Activated CD4-positive, alpha-beta T cell treated with anti-CD3 and anti-CD28 coated beads, Interleukin-2, amount 50 U/mL, for 24 hours (primary cell): Measurements from ENCODE around the gene BCOR.

Source experiments
- DNase-seq, 2 donors: peaks; one replicate each; pipeline ENCODE4 v3.0.0-alpha.2; 2020; ENCODE audit warnings: low read depth in 1 of 2, low spot score in 1 of 2

BCOR gene

DNA sequence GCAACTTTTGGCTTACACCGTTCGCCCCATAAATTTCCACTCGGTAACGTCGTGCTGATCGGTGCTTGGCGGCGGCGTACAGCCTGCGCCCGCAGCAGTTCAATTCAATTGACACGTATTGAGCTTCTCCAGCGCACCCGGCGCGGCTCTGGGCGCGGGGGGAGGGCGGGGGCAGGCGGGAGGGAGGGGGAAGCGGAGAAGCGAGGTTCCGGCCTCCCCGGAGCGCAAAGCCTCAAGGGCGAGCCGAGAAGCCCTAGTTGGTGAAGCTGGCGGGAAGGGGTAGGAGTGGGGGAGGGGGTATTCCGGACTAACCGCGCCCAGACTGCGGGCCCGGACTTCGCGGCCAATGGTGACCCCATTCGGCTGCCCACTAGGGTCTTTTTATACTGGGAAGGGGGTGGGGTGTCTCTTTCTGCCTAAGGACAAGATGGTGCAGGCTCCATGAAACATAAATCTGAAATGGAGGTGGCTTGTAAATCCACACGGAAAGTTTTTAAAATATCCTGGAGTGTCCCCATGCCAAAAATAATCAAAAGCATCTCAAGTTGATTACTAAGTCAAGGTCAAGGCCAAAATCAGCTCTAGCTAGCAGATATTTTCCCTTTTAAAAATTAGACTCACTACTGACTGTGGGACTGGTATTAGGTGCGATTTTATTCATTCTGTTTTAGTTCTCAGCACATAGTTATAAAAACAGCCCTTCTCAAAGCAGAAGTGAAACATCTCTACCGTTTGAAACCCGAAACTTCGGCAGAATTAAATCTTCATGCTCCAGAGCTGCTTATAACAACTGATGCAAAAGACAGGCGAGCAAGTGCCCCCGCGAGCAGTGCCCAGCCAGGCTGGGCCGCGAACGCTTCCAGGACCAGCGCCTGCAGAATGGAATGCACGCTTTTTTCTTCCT is 1.5 kb upstream of the BCOR start:
- no peak for DNase-seq

DNA sequence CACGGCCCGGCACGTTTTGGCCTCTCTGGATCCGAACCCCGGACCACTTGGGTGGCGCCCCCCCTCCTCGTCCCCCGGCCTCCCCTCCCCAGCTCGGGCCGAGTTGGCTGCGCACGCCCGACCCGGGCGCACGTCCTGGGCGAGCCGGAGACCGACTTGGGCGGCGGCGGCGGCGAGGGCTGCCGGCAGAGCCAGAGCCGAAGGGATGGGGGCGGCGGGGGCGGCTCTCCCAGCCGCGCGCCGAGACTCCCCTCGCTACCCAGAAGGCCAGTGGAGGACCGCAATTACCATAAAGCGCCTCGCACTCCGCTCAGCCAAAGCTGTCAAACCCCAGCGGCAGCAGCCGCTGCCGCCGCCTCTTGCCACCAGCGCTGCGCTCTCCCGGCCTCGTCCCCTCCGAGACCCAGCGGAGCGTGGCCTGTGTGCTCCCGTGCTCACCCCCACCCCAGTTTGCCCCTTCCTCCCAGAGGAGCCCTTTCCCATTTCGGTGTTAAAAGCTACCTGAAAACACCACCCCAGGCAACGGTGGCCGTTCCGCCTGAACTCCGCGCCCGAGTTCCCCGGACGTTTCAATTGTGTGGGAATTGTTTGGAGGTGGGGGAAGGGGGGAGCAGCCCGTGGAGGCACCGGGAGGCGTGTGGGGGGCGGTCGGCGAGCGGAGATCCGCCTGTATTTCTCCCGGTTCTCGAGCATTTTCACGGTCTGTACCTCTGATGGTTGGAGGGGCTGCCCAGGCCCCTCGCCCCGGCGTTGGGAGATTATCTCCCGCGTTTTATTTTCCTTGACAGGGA is 701 bp upstream of the BCOR start:
- no peak for DNase-seq

DNA sequence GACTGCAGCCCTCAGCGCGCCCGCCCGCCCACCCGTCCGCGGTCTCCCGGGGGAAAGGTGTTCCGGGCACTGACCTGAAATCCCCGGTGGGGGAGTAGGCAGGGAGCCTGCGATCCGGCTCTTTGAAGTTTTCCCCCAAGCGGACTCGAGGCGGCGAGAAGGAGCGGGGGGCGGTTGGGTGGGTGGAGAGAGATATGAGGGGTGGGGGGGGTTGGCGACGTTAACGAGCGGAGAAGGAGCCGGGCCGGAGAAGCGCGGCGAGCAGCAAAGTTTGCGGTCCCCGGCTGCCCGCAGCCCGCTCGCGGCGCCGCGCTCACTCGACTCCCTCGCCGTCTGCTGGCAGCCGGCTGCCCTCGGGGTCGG is 636 bp downstream of the BCOR start:
- DNase-seq: no peak

DNA sequence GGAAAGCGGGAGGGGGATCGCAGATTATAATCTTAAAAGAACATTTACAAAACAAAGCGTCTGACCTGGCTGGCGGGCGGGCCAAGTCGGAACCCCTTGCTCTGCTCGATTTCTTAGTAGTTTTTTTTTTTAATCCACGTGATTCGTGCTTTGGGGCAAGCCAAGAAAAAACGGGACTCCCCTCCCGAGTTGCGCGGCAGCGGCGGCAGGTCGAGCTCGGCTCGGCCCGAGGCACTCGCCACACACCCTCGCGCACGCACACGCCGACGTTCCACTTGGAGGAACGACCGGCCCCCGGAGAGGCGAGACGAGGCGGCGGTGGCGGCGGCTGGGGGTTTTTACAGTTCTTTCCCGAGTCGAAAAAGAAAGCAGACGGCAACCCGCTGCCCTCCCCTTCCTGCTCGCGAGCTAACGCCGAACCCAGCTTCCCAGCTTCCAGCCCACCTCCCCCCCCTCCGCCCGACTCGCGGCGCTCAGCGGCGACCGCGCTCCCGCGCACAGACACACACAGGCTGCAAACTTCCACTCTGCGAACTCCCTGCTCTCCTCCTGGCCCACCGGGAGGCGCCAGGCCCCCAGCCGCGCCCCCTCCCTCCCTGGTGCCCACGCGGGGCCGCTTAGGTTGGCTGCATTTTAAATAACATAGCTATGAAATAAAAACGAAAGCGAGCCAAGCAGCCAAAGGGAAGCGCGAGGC is 1.2 kb downstream of the BCOR start:
- peak in 1 of 2 donors; percentile 53 for DNase-seq

DNA sequence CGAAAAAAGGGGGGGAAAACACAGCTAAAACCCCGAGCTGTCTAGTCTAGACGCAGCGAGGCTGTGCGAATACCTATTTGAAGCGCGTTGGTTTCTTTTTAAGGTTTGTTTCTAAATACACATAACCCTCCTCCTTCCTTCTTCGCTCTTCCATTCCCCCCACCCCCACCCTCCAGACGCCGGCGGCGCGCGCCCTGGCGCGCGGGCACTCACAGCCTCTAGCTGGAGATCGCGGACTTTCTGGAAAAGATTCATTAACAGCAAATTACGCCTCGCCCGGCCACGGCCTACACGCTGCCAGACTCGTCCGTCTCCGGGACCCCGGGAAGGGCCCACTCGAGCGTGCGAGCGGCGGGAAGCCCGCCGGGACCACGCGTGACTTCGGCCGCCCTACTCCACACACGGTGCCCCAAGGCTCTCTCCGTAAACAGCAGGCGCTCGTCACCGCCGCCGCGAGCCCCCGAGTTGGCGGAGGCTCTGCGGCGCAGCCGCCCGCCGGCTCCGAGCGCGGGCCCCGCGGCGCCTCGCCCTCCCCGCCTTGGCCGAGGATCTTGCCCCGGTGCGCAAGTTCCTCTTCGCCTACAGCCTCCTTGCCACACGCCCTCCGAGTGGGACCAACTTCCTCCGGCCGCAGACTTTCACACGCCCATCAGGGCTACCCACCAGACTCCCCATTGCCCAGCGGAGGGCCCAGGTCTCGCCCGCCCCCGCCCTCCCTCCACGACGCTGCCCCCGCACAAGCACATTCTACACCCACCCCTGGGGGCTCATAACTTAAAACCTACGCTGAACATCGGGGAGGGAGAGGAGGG is 2.0 kb downstream of the BCOR start:
- no peak for DNase-seq

DNA sequence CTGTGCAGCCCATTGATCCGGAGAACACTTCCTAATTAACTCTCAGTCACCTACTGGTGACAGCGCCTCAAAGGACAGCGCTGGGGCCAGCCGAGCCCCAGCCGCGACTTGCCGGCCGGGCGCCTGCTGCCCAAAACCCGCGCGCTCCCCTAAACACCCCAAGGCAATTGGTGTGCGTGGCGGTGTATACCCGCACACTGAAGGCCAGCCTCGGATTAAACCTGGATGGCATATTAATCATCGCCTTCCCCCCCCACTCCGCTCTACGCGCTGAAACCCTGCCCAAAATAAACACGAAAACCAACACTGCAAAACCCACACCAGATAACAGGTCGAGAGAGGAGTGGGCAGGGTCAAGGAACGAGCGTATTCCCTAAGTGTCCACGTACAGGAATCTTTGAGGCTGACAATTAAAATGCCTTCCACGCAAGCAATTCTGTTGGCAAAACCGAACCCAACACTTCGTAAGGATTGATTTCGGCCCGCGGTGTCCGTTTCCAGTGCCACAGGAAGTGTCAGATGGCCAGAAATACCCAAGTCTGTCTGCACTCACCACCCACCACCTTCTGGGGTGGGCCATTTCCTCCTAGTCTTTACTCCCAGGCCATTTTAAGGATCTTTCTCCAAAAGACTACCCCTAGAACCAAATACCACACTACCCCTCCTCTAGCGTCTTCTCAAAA is 2.7 kb downstream of the BCOR start:
- DNase-seq: no peak

DNA sequence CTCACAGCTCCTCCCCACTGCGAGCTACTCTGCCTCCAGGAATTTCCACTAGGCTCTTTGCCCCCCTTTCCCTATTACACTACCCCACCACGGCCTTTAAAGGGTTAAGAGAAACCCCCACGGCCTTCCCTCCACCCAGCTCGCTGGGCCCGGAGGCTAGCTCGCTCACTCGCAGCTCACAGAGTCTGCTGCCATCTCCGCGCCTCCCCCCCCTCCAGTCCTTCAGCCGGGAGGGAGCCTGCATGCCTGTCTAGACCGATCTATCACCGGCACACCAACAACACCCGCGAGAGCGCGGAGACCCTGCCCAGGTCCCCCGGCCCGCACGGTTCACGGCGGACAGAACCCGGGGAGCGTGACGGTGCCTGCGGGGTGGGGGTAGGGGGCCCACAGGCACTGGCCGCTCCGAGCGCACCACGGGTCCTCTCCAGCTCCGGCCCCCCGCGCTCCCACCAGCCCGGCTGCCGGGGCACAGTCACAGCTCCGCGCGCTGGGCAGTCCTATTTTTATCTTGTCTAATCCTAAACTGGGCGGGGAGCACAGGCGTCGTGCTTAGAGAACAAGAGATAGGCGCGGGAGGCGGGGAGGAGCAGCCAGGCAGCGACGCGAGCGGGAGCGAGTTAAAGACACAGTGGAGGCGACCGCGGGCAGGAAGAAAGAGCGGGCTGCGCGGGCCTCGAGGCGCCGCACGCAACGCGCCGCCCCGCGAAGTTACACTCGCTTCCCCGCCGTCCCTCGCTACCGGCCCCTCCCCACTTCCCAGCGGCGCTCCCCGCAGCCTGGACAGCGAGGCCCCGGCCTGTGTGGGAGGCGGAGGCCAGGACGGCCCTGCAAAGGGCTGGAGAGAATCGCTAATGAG is 3.5 kb downstream of the BCOR start:
- DNase-seq: no peak

DNA sequence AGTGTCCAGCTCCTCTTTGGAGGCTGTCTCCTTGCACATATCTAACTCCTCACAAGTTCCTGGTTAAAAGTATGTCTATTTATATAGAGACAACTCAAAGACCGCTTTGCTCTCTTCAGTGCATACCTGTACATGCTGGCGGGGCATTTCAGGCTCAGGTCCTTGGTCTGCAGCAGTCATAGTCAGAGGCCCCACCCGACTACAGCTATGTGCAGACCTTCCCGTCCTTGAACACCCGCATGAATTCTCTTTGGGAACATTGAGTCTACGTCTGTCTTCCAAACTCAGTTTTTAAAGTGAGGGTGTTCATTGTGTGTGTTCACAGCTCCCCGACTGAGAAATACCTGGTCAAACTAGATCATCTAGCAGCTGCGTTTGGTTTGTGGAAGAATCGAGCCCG is 4.2 kb downstream of the BCOR start:
- DNase-seq: no peak

DNA sequence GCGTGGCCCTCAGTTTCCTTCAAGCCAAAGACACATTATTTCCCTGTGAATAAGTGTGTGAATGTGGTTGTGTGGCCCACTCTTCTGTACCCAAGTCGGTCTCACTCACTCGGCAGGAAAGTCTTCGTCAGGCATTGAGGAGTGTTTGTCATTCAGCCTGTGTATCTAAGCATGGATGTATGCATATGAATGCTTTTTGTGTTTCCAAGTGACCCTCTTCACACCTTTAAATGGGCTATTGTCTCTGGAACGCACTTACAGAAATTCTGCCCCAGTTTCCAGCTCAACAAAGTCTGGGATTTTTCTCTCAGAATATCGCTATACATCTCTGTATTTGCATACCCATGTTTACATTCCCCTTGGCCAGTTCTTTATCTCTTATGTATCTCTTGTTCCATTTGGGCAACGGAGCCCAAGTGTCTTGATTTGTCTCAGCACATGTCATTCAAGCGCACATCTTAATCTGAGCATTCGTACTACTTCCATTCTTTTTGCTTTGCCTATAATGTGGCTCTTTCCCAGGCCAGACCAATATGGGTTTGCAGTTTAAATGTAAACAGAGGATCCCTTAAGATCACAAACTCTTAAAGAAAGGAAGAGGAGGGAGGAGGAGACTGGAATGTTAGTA is 4.8 kb downstream of the BCOR start:
- DNase-seq: no peak

DNA sequence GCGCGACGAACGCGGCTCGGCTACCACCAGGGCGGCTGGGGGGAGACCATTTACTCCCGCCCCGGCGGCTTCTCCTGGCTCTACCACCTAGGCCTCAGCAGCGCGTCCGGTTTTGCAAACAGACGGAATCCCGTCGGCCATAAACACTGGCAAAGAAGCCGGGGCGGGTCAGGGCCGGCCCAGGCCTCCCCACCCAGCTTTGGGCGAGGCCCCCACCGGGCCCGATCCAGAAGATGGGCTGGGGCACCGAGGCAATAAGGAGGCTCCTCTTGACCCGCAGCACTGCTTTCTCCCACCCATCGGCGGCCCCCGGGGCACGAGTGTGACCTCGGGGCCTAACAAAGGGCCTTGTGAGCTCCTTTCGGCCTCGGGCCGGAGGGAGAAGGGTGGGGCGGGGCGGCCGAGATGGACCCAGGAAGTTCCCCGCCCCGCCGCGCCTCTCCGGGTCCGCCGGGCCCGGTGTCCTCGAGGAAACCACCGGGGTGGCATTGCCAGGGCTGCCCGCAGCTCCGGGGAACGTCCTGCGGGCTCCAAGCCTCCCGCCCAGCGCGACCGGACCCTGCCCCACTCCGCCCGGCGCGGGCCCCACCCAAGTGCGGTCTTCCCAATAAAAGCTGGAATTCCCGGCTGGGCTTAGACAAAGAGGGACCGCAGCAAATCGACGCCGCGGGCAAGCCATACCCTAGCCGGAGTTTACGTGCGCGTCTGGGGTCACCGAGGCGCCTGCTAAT is 5.9 kb downstream of the BCOR start:
- DNase-seq: no peak

DNA sequence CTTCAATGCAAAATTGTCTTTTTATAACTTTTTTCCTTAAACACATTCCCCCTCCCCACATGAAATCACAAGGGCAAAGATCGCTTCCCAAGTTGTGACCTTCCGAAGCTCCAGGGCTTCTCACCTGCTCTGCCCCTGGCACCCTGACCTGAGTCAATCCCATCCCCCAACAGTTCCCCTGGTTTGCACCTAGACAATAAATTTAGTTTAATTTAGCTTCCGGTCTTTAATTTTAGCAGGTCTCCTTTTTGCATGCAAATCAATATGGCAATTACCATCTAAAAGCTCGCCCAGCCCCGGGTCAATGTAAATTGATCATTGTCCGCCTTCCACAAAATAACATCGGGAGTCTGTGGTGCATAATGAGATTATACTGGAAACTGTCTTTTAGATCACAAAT is 6.8 kb downstream of the BCOR start:
- DNase-seq: no peak

DNA sequence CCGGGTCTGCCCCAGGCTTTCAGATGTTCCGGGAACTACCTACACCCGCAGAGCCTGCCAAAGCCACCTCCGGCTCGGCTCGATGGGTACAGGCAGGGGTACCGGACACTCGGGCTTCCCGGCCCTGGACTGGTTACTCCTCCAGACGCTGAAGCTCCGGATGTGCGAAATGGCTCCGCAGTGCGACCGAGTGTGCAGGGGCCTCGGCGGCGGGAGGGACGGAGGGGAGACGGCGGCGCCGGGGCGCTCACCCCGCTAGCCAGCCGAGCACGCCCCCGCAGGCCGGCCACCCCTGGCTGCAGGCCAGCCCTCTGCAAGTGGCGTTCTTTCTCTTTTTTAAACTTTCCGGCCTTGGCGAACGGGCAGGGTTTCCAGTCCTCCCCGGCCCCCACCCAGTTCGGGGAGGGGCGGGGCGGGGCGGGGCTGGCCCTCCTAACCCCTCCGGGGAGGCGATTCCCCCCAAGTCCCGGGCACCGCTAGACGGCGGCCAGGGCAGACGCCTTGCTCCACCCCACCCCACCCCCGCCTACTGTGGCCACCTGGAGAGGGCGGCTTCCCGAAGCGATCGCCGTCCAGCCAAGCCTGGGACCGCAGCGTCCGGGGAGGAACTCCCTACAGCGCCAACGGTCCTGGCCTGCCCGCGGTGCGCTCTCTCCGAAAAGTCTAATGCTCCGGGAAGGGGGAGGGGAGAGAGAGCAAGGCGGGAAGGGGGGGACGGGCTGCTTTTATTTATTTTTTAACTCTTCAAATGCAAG is 7.5 kb downstream of the BCOR start:
- DNase-seq: no peak

DNA sequence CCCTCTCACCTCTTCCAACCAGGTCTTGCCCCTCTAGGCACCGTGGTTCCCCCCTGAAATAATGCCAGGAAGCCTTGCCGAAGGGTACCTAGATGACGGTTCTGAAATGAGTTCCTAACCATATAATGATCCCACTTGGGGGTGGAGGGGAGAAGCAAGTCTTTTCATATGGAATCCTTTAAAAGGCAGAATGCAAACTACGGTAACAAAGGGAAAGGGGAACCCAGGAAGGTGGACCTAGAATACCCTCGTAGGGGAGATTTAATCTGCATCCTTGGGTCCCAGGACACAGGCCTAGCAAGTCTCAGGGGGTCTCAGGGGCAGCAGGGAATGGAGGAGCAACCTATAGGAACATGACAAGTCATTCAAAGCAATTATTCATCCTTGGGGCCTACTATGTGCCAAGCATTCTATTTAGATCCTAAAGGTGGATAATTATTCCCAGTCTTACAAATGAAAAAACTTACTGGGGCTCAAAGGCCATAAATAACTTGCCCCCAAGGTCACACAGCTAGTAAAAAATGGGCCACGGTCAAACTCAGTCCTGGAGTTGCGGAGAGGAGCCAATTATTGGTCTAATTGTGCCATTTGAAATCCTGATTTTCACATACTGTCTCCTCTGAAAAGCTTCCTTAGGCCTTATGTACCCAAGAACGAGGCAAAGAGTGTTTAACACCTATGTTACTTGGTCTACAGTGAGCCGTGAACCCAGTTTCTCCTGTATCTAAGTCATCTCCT is 8.8 kb downstream of the BCOR start:
- no peak for DNase-seq

DNA sequence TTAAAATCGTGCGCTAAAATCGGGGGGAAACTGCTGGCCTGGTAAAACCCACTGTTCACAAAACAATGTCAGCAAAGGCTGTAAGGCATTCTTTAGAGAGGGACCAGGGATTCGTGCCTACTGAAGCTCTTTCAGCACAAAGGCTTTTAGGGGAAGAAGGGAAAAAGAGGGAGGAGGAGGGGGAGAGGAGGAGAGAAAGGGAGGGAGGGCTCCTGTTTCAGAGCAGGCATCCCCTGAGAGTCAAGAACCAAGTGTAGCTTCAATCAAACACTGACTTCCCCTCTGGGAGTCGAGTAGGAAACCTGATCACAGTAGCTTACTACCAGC is 9.5 kb downstream of the BCOR start:
- DNase-seq: no peak

DNA sequence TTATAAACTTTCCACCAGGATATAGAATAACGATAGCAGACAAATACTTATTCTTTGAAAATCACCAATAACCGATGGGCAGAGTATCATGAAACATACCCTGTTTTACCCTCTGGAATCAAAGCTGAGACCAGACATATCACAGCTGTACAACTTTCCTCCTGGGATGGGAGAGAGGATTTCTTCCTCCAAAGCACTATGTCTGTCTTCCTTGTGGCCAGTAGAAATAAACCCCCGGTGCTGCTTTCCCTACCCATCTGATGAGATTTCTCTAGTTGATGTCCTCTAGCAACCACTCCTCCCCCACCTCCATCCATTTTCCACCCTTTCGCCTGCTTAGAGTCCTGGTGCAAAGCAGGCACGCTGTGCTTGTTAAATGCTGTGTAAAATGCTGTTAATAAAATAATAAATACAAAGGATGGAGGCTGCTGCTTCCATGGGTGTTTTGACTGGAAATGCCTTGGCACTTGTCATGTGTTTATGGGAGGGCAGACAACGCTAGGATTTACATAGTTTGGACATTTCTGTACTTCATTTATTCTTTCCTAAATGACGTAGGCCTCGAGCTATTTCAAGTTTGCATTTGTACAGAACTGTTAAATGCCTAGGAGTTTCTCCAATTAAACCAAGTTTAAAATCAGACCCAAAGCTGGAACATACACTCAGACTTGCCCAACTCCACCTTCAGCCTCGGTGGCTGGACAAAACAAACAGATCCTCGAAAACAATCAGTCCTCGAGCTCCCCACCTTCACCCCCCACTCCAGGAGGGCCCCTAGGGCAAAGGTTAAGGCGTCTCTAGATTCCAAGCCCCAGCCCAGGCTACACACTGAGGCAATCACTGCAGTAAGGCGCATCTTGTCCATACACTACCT is 10.1 kb downstream of the BCOR start:
- no peak for DNase-seq
